ENCODE measurements around the gene RAB23. TPM values are rescaled to one million over a fixed set of nuclear protein-coding genes. Genes with fewer than 3 reads are reported as not detected.

The RAB23 gene
- total and polyA plus RNA-seq, 9 of the 15 experiments (the other 6 are each of a cell fraction or from before 2014, with no cell fraction given) = 3.4 to 18.0 (median 9.4) TPM

DNA sequence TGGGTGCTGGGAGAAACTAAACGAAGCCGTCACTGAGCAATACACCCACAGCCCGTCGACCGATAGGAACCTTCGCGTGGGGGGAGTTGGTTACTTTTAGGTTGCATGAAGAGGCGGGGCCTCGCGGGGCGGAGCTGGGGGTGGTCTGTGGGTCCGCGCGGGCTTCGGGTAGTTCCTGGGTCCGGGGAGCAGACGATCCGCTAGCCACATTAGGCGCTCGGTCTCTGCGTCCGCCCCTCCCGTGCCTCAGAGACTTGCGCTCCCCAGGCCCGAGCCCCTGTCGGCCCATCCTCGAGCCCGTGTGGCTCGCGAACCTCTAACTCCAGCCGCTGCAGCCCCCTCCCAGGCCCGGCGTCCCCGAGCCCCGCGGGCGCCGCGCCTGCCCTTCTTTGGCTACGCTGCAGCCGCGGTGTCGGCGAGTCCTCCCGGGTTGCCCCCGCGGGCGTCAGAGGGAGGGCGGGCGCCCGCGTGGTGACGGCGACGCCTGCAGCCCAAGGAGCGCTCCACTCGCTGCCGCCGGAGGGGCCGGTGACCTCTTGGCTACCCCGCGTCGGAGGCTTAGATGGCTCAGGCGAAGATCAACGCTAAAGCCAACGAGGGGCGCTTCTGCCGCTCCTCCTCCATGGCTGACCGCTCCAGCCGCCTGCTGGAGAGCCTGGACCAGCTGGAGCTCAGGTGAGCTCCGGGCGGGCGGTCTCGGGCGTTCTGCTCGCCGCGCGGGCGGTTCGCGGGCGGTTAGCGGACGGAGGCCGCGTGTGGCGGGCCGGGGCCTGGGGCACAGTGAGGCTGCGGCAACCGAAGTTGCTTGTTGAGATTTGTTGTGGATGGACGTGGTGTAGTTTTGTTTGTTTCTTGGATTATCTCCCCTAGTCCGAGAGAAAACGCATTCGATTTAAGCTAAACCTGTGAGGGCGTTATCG is 49.7 kb downstream of the RAB23 start, which contains the start of gene BAG2 (continued):
- TF ChIP-seq, protein P1, sequence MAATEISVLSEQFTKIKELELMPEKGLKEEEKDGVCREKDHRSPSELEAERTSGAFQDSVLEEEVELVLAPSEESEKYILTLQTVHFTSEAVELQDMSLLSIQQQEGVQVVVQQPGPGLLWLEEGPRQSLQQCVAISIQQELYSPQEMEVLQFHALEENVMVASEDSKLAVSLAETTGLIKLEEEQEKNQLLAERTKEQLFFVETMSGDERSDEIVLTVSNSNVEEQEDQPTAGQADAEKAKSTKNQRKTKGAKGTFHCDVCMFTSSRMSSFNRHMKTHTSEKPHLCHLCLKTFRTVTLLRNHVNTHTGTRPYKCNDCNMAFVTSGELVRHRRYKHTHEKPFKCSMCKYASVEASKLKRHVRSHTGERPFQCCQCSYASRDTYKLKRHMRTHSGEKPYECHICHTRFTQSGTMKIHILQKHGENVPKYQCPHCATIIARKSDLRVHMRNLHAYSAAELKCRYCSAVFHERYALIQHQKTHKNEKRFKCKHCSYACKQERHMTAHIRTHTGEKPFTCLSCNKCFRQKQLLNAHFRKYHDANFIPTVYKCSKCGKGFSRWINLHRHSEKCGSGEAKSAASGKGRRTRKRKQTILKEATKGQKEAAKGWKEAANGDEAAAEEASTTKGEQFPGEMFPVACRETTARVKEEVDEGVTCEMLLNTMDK (IDR thresholded peaks at IDR 0.05; ENCODE audit: borderline replicate concordance, insufficient read depth, low read depth, low read length, poor library complexity, severe bottlenecking) = peak; percentile 33
- no peak for TF ChIP-seq PTRF (tag; IDR thresholded peaks at IDR 0.05)
- TF ChIP-seq NCOR1 (IDR thresholded peaks at IDR 0.05) = peak; percentile 35
- no peak for TF ChIP-seq RBM14 (IDR thresholded peaks at IDR 0.05; ENCODE audit: borderline replicate concordance, insufficient read depth, low read depth, low read length)
- TF ChIP-seq E2F3 (CRISPR knock-in tag; IDR thresholded peaks at IDR 0.05) = no peak
- no peak for TF ChIP-seq GATAD2A (IDR thresholded peaks at IDR 0.05)
- TF ChIP-seq PHTF2 (CRISPR knock-in tag; IDR thresholded peaks at IDR 0.05) = no peak
- TF ChIP-seq GATAD2B (IDR thresholded peaks at IDR 0.05; ENCODE audit: borderline replicate concordance) = peak; percentile 26; the same call in 1 of the 2 replicates
- TF ChIP-seq, protein P2, sequence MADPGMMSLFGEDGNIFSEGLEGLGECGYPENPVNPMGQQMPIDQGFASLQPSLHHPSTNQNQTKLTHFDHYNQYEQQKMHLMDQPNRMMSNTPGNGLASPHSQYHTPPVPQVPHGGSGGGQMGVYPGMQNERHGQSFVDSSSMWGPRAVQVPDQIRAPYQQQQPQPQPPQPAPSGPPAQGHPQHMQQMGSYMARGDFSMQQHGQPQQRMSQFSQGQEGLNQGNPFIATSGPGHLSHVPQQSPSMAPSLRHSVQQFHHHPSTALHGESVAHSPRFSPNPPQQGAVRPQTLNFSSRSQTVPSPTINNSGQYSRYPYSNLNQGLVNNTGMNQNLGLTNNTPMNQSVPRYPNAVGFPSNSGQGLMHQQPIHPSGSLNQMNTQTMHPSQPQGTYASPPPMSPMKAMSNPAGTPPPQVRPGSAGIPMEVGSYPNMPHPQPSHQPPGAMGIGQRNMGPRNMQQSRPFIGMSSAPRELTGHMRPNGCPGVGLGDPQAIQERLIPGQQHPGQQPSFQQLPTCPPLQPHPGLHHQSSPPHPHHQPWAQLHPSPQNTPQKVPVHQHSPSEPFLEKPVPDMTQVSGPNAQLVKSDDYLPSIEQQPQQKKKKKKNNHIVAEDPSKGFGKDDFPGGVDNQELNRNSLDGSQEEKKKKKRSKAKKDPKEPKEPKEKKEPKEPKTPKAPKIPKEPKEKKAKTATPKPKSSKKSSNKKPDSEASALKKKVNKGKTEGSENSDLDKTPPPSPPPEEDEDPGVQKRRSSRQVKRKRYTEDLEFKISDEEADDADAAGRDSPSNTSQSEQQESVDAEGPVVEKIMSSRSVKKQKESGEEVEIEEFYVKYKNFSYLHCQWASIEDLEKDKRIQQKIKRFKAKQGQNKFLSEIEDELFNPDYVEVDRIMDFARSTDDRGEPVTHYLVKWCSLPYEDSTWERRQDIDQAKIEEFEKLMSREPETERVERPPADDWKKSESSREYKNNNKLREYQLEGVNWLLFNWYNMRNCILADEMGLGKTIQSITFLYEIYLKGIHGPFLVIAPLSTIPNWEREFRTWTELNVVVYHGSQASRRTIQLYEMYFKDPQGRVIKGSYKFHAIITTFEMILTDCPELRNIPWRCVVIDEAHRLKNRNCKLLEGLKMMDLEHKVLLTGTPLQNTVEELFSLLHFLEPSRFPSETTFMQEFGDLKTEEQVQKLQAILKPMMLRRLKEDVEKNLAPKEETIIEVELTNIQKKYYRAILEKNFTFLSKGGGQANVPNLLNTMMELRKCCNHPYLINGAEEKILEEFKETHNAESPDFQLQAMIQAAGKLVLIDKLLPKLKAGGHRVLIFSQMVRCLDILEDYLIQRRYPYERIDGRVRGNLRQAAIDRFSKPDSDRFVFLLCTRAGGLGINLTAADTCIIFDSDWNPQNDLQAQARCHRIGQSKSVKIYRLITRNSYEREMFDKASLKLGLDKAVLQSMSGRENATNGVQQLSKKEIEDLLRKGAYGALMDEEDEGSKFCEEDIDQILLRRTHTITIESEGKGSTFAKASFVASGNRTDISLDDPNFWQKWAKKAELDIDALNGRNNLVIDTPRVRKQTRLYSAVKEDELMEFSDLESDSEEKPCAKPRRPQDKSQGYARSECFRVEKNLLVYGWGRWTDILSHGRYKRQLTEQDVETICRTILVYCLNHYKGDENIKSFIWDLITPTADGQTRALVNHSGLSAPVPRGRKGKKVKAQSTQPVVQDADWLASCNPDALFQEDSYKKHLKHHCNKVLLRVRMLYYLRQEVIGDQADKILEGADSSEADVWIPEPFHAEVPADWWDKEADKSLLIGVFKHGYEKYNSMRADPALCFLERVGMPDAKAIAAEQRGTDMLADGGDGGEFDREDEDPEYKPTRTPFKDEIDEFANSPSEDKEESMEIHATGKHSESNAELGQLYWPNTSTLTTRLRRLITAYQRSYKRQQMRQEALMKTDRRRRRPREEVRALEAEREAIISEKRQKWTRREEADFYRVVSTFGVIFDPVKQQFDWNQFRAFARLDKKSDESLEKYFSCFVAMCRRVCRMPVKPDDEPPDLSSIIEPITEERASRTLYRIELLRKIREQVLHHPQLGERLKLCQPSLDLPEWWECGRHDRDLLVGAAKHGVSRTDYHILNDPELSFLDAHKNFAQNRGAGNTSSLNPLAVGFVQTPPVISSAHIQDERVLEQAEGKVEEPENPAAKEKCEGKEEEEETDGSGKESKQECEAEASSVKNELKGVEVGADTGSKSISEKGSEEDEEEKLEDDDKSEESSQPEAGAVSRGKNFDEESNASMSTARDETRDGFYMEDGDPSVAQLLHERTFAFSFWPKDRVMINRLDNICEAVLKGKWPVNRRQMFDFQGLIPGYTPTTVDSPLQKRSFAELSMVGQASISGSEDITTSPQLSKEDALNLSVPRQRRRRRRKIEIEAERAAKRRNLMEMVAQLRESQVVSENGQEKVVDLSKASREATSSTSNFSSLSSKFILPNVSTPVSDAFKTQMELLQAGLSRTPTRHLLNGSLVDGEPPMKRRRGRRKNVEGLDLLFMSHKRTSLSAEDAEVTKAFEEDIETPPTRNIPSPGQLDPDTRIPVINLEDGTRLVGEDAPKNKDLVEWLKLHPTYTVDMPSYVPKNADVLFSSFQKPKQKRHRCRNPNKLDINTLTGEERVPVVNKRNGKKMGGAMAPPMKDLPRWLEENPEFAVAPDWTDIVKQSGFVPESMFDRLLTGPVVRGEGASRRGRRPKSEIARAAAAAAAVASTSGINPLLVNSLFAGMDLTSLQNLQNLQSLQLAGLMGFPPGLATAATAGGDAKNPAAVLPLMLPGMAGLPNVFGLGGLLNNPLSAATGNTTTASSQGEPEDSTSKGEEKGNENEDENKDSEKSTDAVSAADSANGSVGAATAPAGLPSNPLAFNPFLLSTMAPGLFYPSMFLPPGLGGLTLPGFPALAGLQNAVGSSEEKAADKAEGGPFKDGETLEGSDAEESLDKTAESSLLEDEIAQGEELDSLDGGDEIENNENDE (IDR thresholded peaks at IDR 0.05; ENCODE audit: low read depth, low read length) = no peak
- peak; percentile 93 for TF ChIP-seq TCF7L2 (IDR thresholded peaks at IDR 0.05; ENCODE audit: low read depth, low read length)
- no peak; the same call in 1 of the 2 replicates for TF ChIP-seq FOSL1 (tag; conservative IDR thresholded peaks at IDR 0.05)

Data from K562 (cell line).